ENCODE data around the gene SV2B.
"Not testable (repeated sequence)": the region's sequence is repeated elsewhere in the genome, so short reads cannot be mapped to it uniquely, and the experiment has no call there.

Gene SV2B

GRCh38 chr15:91099995-91100813 lies at the start of gene SV2B:
SV2B (plus strand) TSS chr15:91100257; CDS start chr15:91226264, 126,007 bp downstream.
- DNase-seq: peak; percentile 74

- DNase-seq: no peak
These were observed 48.8 kb upstream of the SV2B start for GRCh38 chr15:91051248-91051647.

- no peak for DNase-seq
These were observed 45.2 kb upstream of the SV2B start for GRCh38 chr15:91054816-91055215.

GRCh38 chr15:91055548-91056331 lies 44.3 kb upstream of the SV2B start:
- peak; percentile 83 for DNase-seq

- DNase-seq: no peak
These were observed 38.8 kb upstream of the SV2B start for GRCh38 chr15:91061230-91061629.

GRCh38 chr15:91061997-91062396 lies 38.1 kb upstream of the SV2B start:
- DNase-seq: no peak

GRCh38 chr15:91065505-91065904 lies 34.6 kb upstream of the SV2B start:
- DNase-seq: no peak

- DNase-seq: no peak
These were observed 33.0 kb upstream of the SV2B start for GRCh38 chr15:91067036-91067435.

GRCh38 chr15:91068436-91068835 lies 31.6 kb upstream of the SV2B start:
- DNase-seq: no peak

- no peak for DNase-seq
These were observed 31.1 kb upstream of the SV2B start for GRCh38 chr15:91068966-91069365.

GRCh38 chr15:91070872-91071271 lies 29.2 kb upstream of the SV2B start:
- DNase-seq: no peak

GRCh38 chr15:91072161-91072560 lies 27.9 kb upstream of the SV2B start:
- no peak for DNase-seq

- no peak for DNase-seq
These were observed 27.0 kb upstream of the SV2B start for GRCh38 chr15:91073077-91073476.

GRCh38 chr15:91073768-91074167 lies 26.3 kb upstream of the SV2B start:
- no peak for DNase-seq

- peak; percentile 66 for DNase-seq
These were observed 24.3 kb upstream of the SV2B start for GRCh38 chr15:91075739-91076138.

GRCh38 chr15:91077029-91077428 lies 23.0 kb upstream of the SV2B start:
- no peak for DNase-seq

GRCh38 chr15:91093866-91094265 lies 6.2 kb upstream of the SV2B start:
- DNase-seq: not testable (repeated sequence)

- DNase-seq: no peak
These were observed 1.6 kb upstream of the SV2B start for GRCh38 chr15:91098451-91098850.

- peak; percentile 70 for DNase-seq
These were observed 452 bp upstream of the SV2B start for GRCh38 chr15:91099616-91099994.

- DNase-seq: peak; percentile 57
These were observed 954 bp downstream of the SV2B start for GRCh38 chr15:91100814-91101607.

- no peak for DNase-seq
These were observed 1.5 kb downstream of the SV2B start for GRCh38 chr15:91101608-91101920.

- DNase-seq: no peak
These were observed 2.7 kb downstream of the SV2B start for GRCh38 chr15:91102546-91103330.

- DNase-seq: no peak
These were observed 4.1 kb downstream of the SV2B start for GRCh38 chr15:91104111-91104510.
